Measurements from ENCODE around the gene ZNF710. TPM values are rescaled to one million over a fixed set of nuclear protein-coding genes. Genes with fewer than 3 reads are reported as not detected.
A peak's percentile ranks its signal among the peaks of the same experiment; 100 is the strongest.

ZNF710 gene
- total RNA-seq, 1 donor from 2014 or later: 69.3 TPM

DNA sequence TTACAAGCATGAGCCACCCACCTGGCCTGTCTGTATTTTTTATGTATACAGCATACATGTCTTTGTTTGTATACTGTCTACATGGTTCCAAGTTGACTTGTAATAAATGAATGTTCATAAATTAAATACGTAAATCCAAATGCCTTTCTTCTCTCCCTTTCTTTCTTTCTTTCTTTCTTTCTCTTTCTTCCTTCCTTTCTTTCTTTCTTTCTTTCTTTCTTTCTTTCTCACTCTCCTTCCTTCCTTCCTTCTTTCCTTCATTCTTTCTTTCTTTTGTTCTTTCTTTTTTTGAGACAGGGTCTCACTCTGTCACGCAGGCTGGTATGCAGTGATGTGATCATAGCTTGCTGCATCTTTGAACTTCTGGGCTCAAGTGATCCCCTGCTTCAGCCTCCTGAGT, 17.1 kb upstream of the ZNF710 start:
- peak overlapping the region; percentile 38 for H3K27ac Mint-ChIP-seq
- H3K4me1 Mint-ChIP-seq (ENCODE audit: low read depth): no peaks in the 10 kb centered on the region
- no peaks in the 10 kb centered on the region for H3K36me3 Mint-ChIP-seq (ENCODE audit: insufficient read depth)
- H3K4me3 Mint-ChIP-seq (ENCODE audit: low read depth): no peak overlapping the region
- H3K9me3 Mint-ChIP-seq (ENCODE audit: low read depth): peaks cover 4% of the 10 kb centered on the region
- no peak for DNase-seq (ENCODE audit: low spot score, unreplicated experiment)
- H3K27me3 Mint-ChIP-seq: peaks cover 9% of the 10 kb centered on the region
- TF ChIP-seq, protein P1, sequence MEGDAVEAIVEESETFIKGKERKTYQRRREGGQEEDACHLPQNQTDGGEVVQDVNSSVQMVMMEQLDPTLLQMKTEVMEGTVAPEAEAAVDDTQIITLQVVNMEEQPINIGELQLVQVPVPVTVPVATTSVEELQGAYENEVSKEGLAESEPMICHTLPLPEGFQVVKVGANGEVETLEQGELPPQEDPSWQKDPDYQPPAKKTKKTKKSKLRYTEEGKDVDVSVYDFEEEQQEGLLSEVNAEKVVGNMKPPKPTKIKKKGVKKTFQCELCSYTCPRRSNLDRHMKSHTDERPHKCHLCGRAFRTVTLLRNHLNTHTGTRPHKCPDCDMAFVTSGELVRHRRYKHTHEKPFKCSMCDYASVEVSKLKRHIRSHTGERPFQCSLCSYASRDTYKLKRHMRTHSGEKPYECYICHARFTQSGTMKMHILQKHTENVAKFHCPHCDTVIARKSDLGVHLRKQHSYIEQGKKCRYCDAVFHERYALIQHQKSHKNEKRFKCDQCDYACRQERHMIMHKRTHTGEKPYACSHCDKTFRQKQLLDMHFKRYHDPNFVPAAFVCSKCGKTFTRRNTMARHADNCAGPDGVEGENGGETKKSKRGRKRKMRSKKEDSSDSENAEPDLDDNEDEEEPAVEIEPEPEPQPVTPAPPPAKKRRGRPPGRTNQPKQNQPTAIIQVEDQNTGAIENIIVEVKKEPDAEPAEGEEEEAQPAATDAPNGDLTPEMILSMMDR (IDR thresholded peaks at IDR 0.05; ENCODE audit: unreplicated experiment): no peak

DNA sequence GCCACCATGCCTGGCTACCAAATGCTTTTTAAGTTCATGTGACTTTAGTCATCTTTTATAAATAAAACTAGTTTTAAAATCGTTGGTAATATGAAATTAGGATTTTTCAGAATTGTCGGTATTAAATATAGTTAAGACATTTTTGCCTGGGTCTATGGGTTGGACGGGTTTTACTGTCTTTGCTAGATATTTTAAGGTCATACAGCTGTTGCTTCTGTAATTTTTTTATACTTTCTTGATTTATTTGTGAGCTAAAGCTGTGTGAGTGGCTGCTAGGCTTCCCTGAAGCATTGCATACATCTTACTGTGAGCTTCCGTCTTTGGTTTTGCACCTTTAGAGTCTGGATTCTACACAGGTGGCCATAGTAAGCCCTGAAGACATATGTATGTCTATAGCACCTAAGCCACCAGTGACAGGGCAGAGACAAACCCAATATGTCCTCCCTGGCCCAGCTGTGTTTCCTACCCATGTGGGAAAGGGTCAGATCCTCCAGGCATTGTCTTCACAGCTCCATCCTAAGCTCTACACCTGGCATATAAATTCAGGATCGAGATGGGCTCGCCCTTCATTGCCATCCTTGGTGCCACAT, 16.6 kb upstream of the ZNF710 start:
- Mint-ChIP-seq H3K27me3 (peaks cover 9% of the 10 kb centered on the region), H3K4me1 (ENCODE audit: low read depth) (no peaks in the 10 kb centered on the region), H3K36me3 (ENCODE audit: insufficient read depth) (no peaks in the 10 kb centered on the region), H3K27ac (no peak overlapping the region), H3K4me3 (ENCODE audit: low read depth) (no peak overlapping the region), H3K9me3 (ENCODE audit: low read depth) (peaks cover 4% of the 10 kb centered on the region)
- no peak for DNase-seq (ENCODE audit: low spot score, unreplicated experiment)
- TF ChIP-seq, protein P1 (IDR thresholded peaks at IDR 0.05; ENCODE audit: unreplicated experiment): no peak

DNA sequence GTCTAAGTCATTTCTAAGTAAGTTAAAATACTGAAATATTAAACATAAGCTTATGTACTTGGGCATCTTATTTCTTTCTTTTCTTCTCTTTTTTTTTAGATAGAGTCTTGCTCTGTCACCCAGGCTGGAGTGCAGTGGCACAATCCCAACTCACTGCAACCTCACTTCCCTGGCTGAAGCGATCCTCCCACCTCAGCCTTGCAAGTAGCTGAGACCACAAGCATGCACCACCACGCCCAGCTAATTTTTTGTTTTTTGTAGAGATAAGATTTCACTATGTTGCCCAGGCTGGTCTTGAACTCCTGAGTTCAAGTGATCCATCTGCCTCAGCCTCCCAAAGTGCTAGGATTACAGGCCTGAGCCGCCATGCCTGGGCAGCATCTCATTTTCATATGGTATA, 16.0 kb upstream of the ZNF710 start:
- peaks cover 4% of the 10 kb centered on the region for H3K9me3 Mint-ChIP-seq (ENCODE audit: low read depth)
- H3K36me3 Mint-ChIP-seq (ENCODE audit: insufficient read depth): no peaks in the 10 kb centered on the region
- no peak overlapping the region for H3K27ac Mint-ChIP-seq
- no peak overlapping the region for H3K4me3 Mint-ChIP-seq (ENCODE audit: low read depth)
- TF ChIP-seq, protein P1 (IDR thresholded peaks at IDR 0.05; ENCODE audit: unreplicated experiment): no peak
- H3K4me1 Mint-ChIP-seq (ENCODE audit: low read depth): no peaks in the 10 kb centered on the region
- DNase-seq (ENCODE audit: low spot score, unreplicated experiment): no peak
- H3K27me3 Mint-ChIP-seq: peaks cover 9% of the 10 kb centered on the region

DNA sequence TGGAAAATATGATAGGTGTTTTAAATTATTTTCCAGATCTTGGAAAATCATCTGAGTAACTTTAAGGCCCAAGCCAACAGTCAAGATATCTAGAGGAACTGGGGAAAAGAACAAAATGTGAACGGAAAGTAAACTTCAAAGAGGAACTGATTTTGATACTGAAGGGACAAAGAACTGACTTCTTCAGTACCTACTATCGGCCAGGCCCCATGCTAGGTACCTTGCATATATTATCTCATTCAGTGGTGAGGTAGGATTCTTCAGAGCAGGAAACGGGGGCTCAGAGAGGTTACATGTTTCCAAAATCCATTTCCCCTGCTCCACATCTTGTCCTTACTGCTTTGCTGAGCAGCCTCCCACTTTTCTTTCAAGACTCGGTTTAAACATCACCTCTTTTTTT, 9.8 kb upstream of the ZNF710 start:
- H3K36me3 Mint-ChIP-seq (ENCODE audit: insufficient read depth): no peaks in the 10 kb centered on the region
- no peak overlapping the region for H3K27ac Mint-ChIP-seq
- H3K4me1 Mint-ChIP-seq (ENCODE audit: low read depth): peaks cover 1% of the 10 kb centered on the region
- DNase-seq (ENCODE audit: low spot score, unreplicated experiment): no peak
- TF ChIP-seq, protein P1 (IDR thresholded peaks at IDR 0.05; ENCODE audit: unreplicated experiment): no peak
- H3K4me3 Mint-ChIP-seq (ENCODE audit: low read depth): no peak overlapping the region
- H3K27me3 Mint-ChIP-seq: no peaks in the 10 kb centered on the region
- no peaks in the 10 kb centered on the region for H3K9me3 Mint-ChIP-seq (ENCODE audit: low read depth)

DNA sequence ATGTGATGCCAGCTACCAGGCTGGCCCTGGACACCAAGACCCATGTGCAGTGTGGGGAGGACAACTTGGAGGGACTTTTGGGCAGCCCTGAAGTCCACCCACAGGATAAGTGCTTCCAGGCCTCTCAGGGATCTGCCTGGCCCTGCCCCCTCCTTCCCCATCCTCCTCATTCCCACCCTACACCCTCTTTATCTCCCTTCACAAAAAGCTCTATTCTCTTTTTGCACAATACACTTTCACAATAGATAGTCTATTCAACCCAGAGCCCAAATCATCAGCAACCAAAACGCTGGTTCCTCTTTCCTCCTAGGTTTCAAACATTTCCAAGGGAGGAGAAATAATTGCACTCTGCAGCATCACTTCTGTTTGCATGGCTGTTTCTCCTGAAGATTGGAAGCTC, 7.8 kb upstream of the ZNF710 start:
- Mint-ChIP-seq H3K9me3 (ENCODE audit: low read depth) (no peaks in the 10 kb centered on the region), H3K36me3 (ENCODE audit: insufficient read depth) (no peaks in the 10 kb centered on the region), H3K4me1 (ENCODE audit: low read depth) (peaks cover 14% of the 10 kb centered on the region), H3K27me3 (no peaks in the 10 kb centered on the region), H3K4me3 (ENCODE audit: low read depth) (no peak overlapping the region), H3K27ac (no peak overlapping the region)
- DNase-seq (ENCODE audit: low spot score, unreplicated experiment): no peak
- TF ChIP-seq, protein P1 (IDR thresholded peaks at IDR 0.05; ENCODE audit: unreplicated experiment): no peak
